Endothelial cell of umbilical vein (primary cell): ENCODE data around the gene CD247. TPM values are rescaled to one million over a fixed set of nuclear protein-coding genes. Genes with fewer than 3 reads are reported as not detected.

Experiments used
- BruUV-seq: library from RNA; stranded (reverse); fragments of 400-500 nt; replicated peaks from 2 replicates; lab custom pipeline; 2021; lab: Mats Ljungman, UMichigan
- CTCF ChIA-PET: fragments of 300-600, 350-600 bp; sonication (Branson Sonifier 250); formaldehyde crosslinking; loops from one replicate; lab custom pipeline; 2021; ENCODE audit warnings: antibody characterized with exemption, inconsistent platforms; lab: Charles Lee
- POLR2A ChIA-PET: fragments of 300-600, 350-600 bp; sonication (Branson Sonifier 250); formaldehyde crosslinking; loops from one replicate; lab custom pipeline; 2021; ENCODE audit warnings: antibody characterized with exemption, inconsistent platforms; lab: Charles Lee
- DNase-seq: peaks from one replicate; pipeline ENCODE4 v3.0.0-alpha.2; 2011; ENCODE audit warnings: low read depth, low spot score
- FAIRE-seq: peaks from 2 replicates; lab custom pipeline; 2011; peaks lifted over from hg19 to GRCh38; lab: Jason Lieb, UNC
- H2AFZ ChIP-seq: 2 replicates; pipeline ENCODE4 v1.6.0; 2012; ENCODE audit warnings: low read depth, low read length, control low read depth, inconsistent platforms
- H3K27ac ChIP-seq: 2 replicates; pipeline ENCODE4 v1.5.1; 2011; ENCODE audit warnings: low read depth, mild to moderate bottlenecking, control low read depth, low read length, moderate library complexity; ENCODE audit not compliant: insufficient read depth
- H3K27me3 ChIP-seq, 2 experiments: 2 replicates each; pipeline versions ENCODE4 v1.6.0 to v1.6.1; 2011; ENCODE audit warnings: low read length in 2 of 2, mixed read lengths in 1 of 2; ENCODE audit not compliant: control insufficient read depth in 2 of 2, insufficient read depth in 2 of 2
- H3K36me3 ChIP-seq, 2 experiments: 2 replicates in 1 of 2; 3 replicates in 1 of 2; pipeline ENCODE4 v1.5.1; 2011; ENCODE audit warnings: low read length in 2 of 2, mild to moderate bottlenecking in 1 of 2, moderate library complexity in 1 of 2; ENCODE audit not compliant: control insufficient read depth in 2 of 2, insufficient read depth in 2 of 2; ENCODE audit errors: extremely low read depth in 1 of 2
- H3K4me1 ChIP-seq: 3 replicates; pipeline ENCODE4 v1.5.1; 2011; ENCODE audit warnings: mild to moderate bottlenecking, low read length; ENCODE audit not compliant: control insufficient read depth, insufficient read depth; ENCODE audit errors: extremely low read depth
- H3K4me2 ChIP-seq: 2 replicates; pipeline ENCODE4 v1.6.1; 2011; ENCODE audit warnings: low read length, control low read depth, mixed read lengths; ENCODE audit not compliant: insufficient read depth
- H3K4me3 ChIP-seq, 3 experiments: fragments of 200-600 bp in 1 of 3; sonication (generic), shearing (Covaris generic) in 1 of 3; replicated peaks in 1 of 3; 2 replicates each; pipeline ENCODE4 v1.5.1; 2011 to 2016; ENCODE audit warnings: control low read depth in 3 of 3, low read length in 3 of 3, mild to moderate bottlenecking in 2 of 3, inconsistent platforms in 1 of 3, low read depth in 1 of 3, moderate library complexity in 1 of 3; ENCODE audit not compliant: insufficient read depth in 1 of 3
- H3K79me2 ChIP-seq: 2 replicates; pipeline ENCODE4 v1.6.0; 2012; ENCODE audit warnings: low read length, inconsistent platforms; ENCODE audit not compliant: control insufficient read depth, insufficient read depth
- H3K9ac ChIP-seq: replicated peaks from 2 replicates; pipeline ENCODE3; 2011; ENCODE audit warnings: low read length, control low read depth; ENCODE audit not compliant: insufficient read depth; ENCODE audit errors: extremely low read depth
- H3K9me1 ChIP-seq: replicated peaks from 3 replicates; pipeline ENCODE4 v1.6.0; 2011; ENCODE audit warnings: mild to moderate bottlenecking, low read length; ENCODE audit not compliant: control insufficient read depth, insufficient read depth; ENCODE audit errors: extremely low read depth
- H3K9me3 ChIP-seq: replicated peaks from 2 replicates; pipeline ENCODE4 v1.5.1; 2012; ENCODE audit warnings: low read length, inconsistent platforms; ENCODE audit not compliant: control insufficient read depth, insufficient read depth
- H4K20me1 ChIP-seq: replicated peaks from 2 replicates; pipeline ENCODE3; 2011; ENCODE audit warnings: mild to moderate bottlenecking, low read length; ENCODE audit not compliant: control insufficient read depth, insufficient read depth; ENCODE audit errors: extremely low read depth
- CTCF ChIP-seq, 2 donors: IDR thresholded peaks; 1 replicate in 1 of 2; 2 replicates in 1 of 2; pipeline ENCODE4 v1.5.1; 2011; ENCODE audit warnings: low read length in 2 of 2, mild to moderate bottlenecking in 2 of 2, moderate library complexity in 2 of 2, control low read depth in 1 of 2, inconsistent platforms in 1 of 2, low read depth in 1 of 2; ENCODE audit not compliant: insufficient read depth in 1 of 2; ENCODE audit errors: extremely low read depth in 1 of 2
- EZH2 ChIP-seq: IDR thresholded peaks from 2 replicates; pipeline ENCODE4 v1.6.1; 2012; ENCODE audit warnings: borderline replicate concordance, low read depth, mild to moderate bottlenecking, moderate library complexity, low read length, inconsistent platforms; ENCODE audit not compliant: severe bottlenecking
- FOS ChIP-seq: IDR thresholded peaks from 2 replicates; pipeline ENCODE4 v1.6.1; 2011; ENCODE audit warnings: mild to moderate bottlenecking, low read length, moderate library complexity, borderline replicate concordance; ENCODE audit not compliant: insufficient read depth
- GATA2 ChIP-seq: IDR thresholded peaks from 2 replicates; pipeline ENCODE4 v1.7.0; 2011; ENCODE audit warnings: low read depth, mild to moderate bottlenecking, moderate library complexity, mixed read lengths, low read length; ENCODE audit not compliant: insufficient read length, insufficient read depth
- JUN ChIP-seq: IDR thresholded peaks from 2 replicates; pipeline ENCODE4 v1.6.1; 2011; ENCODE audit warnings: borderline replicate concordance, low read depth; ENCODE audit not compliant: insufficient read length, insufficient read depth
- MAX ChIP-seq: IDR thresholded peaks from 2 replicates; pipeline ENCODE4 v1.6.1; 2011; ENCODE audit not compliant: insufficient read depth, insufficient read length
- MYC ChIP-seq: IDR thresholded peaks from one replicate; pipeline ENCODE4 v1.6.1; 2011; ENCODE audit warnings: mild to moderate bottlenecking, low read depth, low read length
- POLR2A ChIP-seq: IDR thresholded peaks from 2 replicates; pipeline ENCODE4 v1.6.1; 2012; ENCODE audit warnings: low read depth, mild to moderate bottlenecking, control low read depth, low read length
- POLR2AphosphoS5 ChIP-seq: IDR thresholded peaks from 2 replicates; pipeline ENCODE4 v1.6.1; 2012; ENCODE audit warnings: low read depth, mild to moderate bottlenecking, control low read depth, low read length, moderate library complexity; ENCODE audit not compliant: insufficient read depth
- dilution Hi-C: fragments of 300-500 bp; cut with MboI; formaldehyde crosslinking; loops from one replicate; pipeline ENCODE4 v1.15.0; 2019; ENCODE audit warnings: low sequenced_read_pairs; ENCODE audit not compliant: extremely low pct_ligation_motif_present
- intact Hi-C: fragments of 100-400 bp; cut with micrococcal nuclease; formaldehyde crosslinking; loops from one replicate; pipeline ENCODE4 v1.10.0; 2022
- polyA plus RNA-seq, 4 experiments: library from polyadenylated mRNA; depleted of rRNA in 3 of 4; stranded (reverse) in 3 of 4; unstranded in 1 of 4; fragments of >200 nt; gene quantifications; 2 replicates each; pipeline versions ENCODE4 v1.2.1 to v1.2.3, GENCODE V29; 2011 to 2012; ENCODE audit warnings: missing spikeins in 1 of 4
- total RNA-seq: library from RNA; stranded (reverse); gene quantifications from 2 replicates; pipeline ENCODE4 v1.2.3, GENCODE V29; 2021

CD247 gene
- total and polyA plus RNA-seq, 2 donors (not counting 3 experiments of a cell fraction or from before 2014, with no cell fraction given) = not detected

GRCh38 chr1:167467126-167467710 is 51.1 kb downstream of the CD247 start:
- no peaks in the 10 kb centered on the region for H3K4me1 ChIP-seq
- H3K9ac ChIP-seq = no peak overlapping the region
- H3K9me3 ChIP-seq = no peaks in the 10 kb centered on the region
- dilution Hi-C loops (no loop called here), intact Hi-C loops (no loop called here)
- DNase-seq (no peak), FAIRE-seq (no peak)
- POLR2A ChIA-PET = no interaction called here
- H3K4me3 ChIP-seq = no peak overlapping the region
- H3K4me2 ChIP-seq = no peak overlapping the region
- H3K79me2 ChIP-seq = no peaks in the 10 kb centered on the region
- no peak for TF ChIP-seq MYC
- TF ChIP-seq GATA2 = no peak
- no peak for TF ChIP-seq POLR2A
- no peak for TF ChIP-seq FOS
- TF ChIP-seq MAX = no peak
- no peak for TF ChIP-seq POLR2AphosphoS5
- TF ChIP-seq EZH2 = no peak
- peaks cover 7 to 10% of the 10 kb centered on the region in 2 experiments for H3K27me3 ChIP-seq
- no peak overlapping the region for H3K27ac ChIP-seq
- H3K9me1 ChIP-seq = no peaks in the 10 kb centered on the region
- CTCF ChIA-PET = interaction anchor here (1.9 kb wide), 1 partner anchor 67 kb away, joined by 4 read pairs; no protein-coding TSS in a partner anchor
- H3K36me3 ChIP-seq = no peaks in the 10 kb centered on the region
- H2AFZ ChIP-seq = no peak overlapping the region
- H4K20me1 ChIP-seq = no peaks in the 10 kb centered on the region
- no TSS peak for BruUV-seq

GRCh38 chr1:167465743-167466142 is 52.6 kb downstream of the CD247 start:
- BruUV-seq = no TSS peak
- TF ChIP-seq JUN (no peak), POLR2A (no peak), MYC (no peak), GATA2 (no peak), EZH2 (no peak), POLR2AphosphoS5 (no peak), CTCF (IDR thresholded peaks at IDR 0.05; ENCODE audit: extremely low read depth in 1 of 2, insufficient read depth in 1 of 2, low read depth in 1 of 2, low read length in 2 of 2) (no peak), MAX (no peak), FOS (no peak)
- H4K20me1 ChIP-seq = no peaks in the 10 kb centered on the region
- H3K9ac ChIP-seq = no peak overlapping the region
- intact Hi-C loops = no loop called here
- H3K36me3 ChIP-seq = no peaks in the 10 kb centered on the region
- dilution Hi-C loops = no loop called here
- ChIA-PET CTCF (no interaction called here), POLR2A (no interaction called here)
- H3K4me2 ChIP-seq = no peak overlapping the region
- no peak overlapping the region for H2AFZ ChIP-seq
- no peak overlapping the region for H3K27ac ChIP-seq
- no peak for DNase-seq
- H3K4me3 ChIP-seq = no peak overlapping the region
- peaks cover 7 to 10% of the 10 kb centered on the region in 2 experiments for H3K27me3 ChIP-seq
- H3K9me1 ChIP-seq = no peaks in the 10 kb centered on the region
- FAIRE-seq = no peak
- H3K9me3 ChIP-seq = no peaks in the 10 kb centered on the region
- no peaks in the 10 kb centered on the region for H3K4me1 ChIP-seq
- no peaks in the 10 kb centered on the region for H3K79me2 ChIP-seq
